Erythroblast (primary cell): Measurements from ENCODE around the gene SLC22A31.

Experiments used
- GATA1 ChIP-seq: IDR thresholded peaks from 2 replicates; pipeline ENCODE4 v1.6.1; 2011; ENCODE audit warnings: low read depth, mild to moderate bottlenecking, control low read depth, low read length, moderate library complexity
- POLR2A ChIP-seq: IDR thresholded peaks from 2 replicates; pipeline ENCODE4 v1.6.1; 2011; ENCODE audit warnings: mild to moderate bottlenecking, low read length

GRCh38 chr16:89150090-89150835 lies 50.1 kb downstream of the SLC22A31 start:
- TF ChIP-seq POLR2A (no peak), GATA1 (no peak)
